SK-N-SH treated with all-trans-retinoic acid at 6 μM for 48 hours (cell line): ENCODE data around the gene ASB18.

ENCODE experiments used
- ATAC-seq: fragments of 200-7000 bp; cut with Tn5 transposase; 3 replicates; pipeline ENCODE4 v1.9.1; 2020; ENCODE audit warnings: mild to moderate bottlenecking, moderate library complexity
- CSDC2 ChIP-seq: fragments of 250-450 bp; sonication (Bioruptor Pico); IDR thresholded peaks from 2 replicates; pipeline ENCODE4 v1.5.0; 2020; ENCODE audit warnings: mild to moderate bottlenecking, moderate library complexity
- ESRRG ChIP-seq: fragments of 250-450 bp; sonication (Bioruptor Pico); IDR thresholded peaks from 2 replicates; pipeline ENCODE4 v1.6.1; 2021; ENCODE audit warnings: mild to moderate bottlenecking
- GLIS3 ChIP-seq: fragments of 250-450 bp; sonication (Bioruptor Pico); IDR thresholded peaks from 2 replicates; pipeline ENCODE4 v1.5.0; 2020; ENCODE audit warnings: mild to moderate bottlenecking, moderate library complexity
- ISL1 ChIP-seq: fragments of 250-450 bp; sonication (Bioruptor Pico); IDR thresholded peaks from 2 replicates; pipeline ENCODE4 v2.1.2; 2022; ENCODE audit warnings: mild to moderate bottlenecking, moderate library complexity
- OSR1 ChIP-seq: fragments of 250-450 bp; sonication (Bioruptor Pico); IDR thresholded peaks from 2 replicates; pipeline ENCODE4 v1.8.0; 2022; ENCODE audit warnings: moderate library complexity, mild to moderate bottlenecking, inconsistent platforms
- TCF4 ChIP-seq: fragments of 250-450 bp; sonication (Bioruptor Pico); IDR thresholded peaks from 2 replicates; pipeline ENCODE4 v1.8.0; 2021; ENCODE audit warnings: mild to moderate bottlenecking, moderate library complexity, borderline replicate concordance
- TOX ChIP-seq: fragments of 250-450 bp; sonication (Bioruptor Pico); IDR thresholded peaks from 2 replicates; pipeline ENCODE4 v1.8.0; 2021; ENCODE audit warnings: mild to moderate bottlenecking, moderate library complexity, borderline replicate concordance
- ZC3H10 ChIP-seq: fragments of 250-450 bp; sonication (Bioruptor Pico); IDR thresholded peaks from 2 replicates; pipeline ENCODE4 v1.5.1; 2021; ENCODE audit warnings: mild to moderate bottlenecking, moderate library complexity
- ZFP3 ChIP-seq: fragments of 250-450 bp; sonication (Bioruptor Pico); IDR thresholded peaks from 2 replicates; pipeline ENCODE4 v1.5.0; 2020; ENCODE audit warnings: mild to moderate bottlenecking, moderate library complexity
- ZNF565 ChIP-seq: fragments of 450-650 bp; formaldehyde crosslinking; conservative IDR thresholded peaks from 2 replicates; pipeline ENCODE4 v1.5.0; 2020; ENCODE audit warnings: low read depth, mild to moderate bottlenecking, moderate library complexity
- ZNF8 ChIP-seq: fragments of 450-650 bp; formaldehyde crosslinking; IDR thresholded peaks from 2 replicates; pipeline ENCODE4 v1.5.0; 2020; ENCODE audit warnings: mild to moderate bottlenecking, moderate library complexity
- TF ChIP-seq, protein P1 (sequence below): fragments of 250-450 bp; sonication (Bioruptor Pico); IDR thresholded peaks from 2 replicates; pipeline ENCODE4 v1.5.1; 2020; ENCODE audit warnings: low read depth, mild to moderate bottlenecking, moderate library complexity
- TF ChIP-seq, protein P2 (sequence below): fragments of 250-450 bp; sonication (Bioruptor Pico); IDR thresholded peaks from 2 replicates; pipeline ENCODE4 v1.8.0; 2020; ENCODE audit warnings: mild to moderate bottlenecking, moderate library complexity, borderline replicate concordance
- TF ChIP-seq, protein P3 (sequence below): fragments of 250-450 bp; sonication (Bioruptor Pico); IDR thresholded peaks from 2 replicates; pipeline ENCODE4 v1.8.0; 2021; ENCODE audit warnings: low read depth, mild to moderate bottlenecking, moderate library complexity, borderline replicate concordance
- TF ChIP-seq, protein P4 (sequence below): fragments of 250-450 bp; sonication (Bioruptor Pico); IDR thresholded peaks from 2 replicates; pipeline ENCODE4 v1.5.0; 2020; ENCODE audit warnings: mild to moderate bottlenecking, moderate library complexity

ASB18 gene

DNA sequence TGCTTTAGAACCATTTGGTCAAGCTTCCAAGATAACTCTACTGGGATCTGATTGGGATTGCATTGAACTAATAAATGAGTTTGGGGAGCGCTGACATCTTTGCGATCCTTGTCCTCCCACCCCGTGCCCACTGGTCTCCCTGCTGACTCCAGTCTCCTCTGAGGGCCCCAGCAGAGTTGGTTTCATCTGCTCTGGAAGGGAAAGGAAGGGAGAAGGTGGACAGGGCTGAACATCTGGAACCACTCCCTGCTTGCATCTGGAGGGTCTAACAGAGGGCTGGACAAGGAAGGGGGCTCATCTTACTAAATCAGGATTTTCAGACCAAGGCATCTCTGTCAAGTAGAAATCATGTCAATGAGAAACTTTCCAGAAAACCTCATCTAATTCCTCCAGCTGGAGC, 108.8 kb downstream of the ASB18 start:
- TF ChIP-seq ESRRG (CRISPR knock-in tag) (no peak), CSDC2 (CRISPR knock-in tag) (no peak), TCF4 (CRISPR knock-in tag) (no peak), ZNF565 (CRISPR knock-in tag) (no peak), GLIS3 (CRISPR knock-in tag) (no peak), OSR1 (no peak), ZNF8 (CRISPR knock-in tag) (no peak), ZC3H10 (no peak), ZFP3 (CRISPR knock-in tag) (no peak)
- TF ChIP-seq, protein P1, sequence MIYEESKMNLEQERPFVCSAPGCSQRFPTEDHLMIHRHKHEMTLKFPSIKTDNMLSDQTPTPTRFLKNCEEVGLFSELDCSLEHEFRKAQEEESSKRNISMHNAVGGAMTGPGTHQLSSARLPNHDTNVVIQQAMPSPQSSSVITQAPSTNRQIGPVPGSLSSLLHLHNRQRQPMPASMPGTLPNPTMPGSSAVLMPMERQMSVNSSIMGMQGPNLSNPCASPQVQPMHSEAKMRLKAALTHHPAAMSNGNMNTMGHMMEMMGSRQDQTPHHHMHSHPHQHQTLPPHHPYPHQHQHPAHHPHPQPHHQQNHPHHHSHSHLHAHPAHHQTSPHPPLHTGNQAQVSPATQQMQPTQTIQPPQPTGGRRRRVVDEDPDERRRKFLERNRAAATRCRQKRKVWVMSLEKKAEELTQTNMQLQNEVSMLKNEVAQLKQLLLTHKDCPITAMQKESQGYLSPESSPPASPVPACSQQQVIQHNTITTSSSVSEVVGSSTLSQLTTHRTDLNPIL = no peak
- TF ChIP-seq, protein P2, sequence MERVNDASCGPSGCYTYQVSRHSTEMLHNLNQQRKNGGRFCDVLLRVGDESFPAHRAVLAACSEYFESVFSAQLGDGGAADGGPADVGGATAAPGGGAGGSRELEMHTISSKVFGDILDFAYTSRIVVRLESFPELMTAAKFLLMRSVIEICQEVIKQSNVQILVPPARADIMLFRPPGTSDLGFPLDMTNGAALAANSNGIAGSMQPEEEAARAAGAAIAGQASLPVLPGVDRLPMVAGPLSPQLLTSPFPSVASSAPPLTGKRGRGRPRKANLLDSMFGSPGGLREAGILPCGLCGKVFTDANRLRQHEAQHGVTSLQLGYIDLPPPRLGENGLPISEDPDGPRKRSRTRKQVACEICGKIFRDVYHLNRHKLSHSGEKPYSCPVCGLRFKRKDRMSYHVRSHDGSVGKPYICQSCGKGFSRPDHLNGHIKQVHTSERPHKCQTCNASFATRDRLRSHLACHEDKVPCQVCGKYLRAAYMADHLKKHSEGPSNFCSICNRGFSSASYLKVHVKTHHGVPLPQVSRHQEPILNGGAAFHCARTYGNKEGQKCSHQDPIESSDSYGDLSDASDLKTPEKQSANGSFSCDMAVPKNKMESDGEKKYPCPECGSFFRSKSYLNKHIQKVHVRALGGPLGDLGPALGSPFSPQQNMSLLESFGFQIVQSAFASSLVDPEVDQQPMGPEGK (CRISPR knock-in tag) = no peak
- TF ChIP-seq, protein P3, sequence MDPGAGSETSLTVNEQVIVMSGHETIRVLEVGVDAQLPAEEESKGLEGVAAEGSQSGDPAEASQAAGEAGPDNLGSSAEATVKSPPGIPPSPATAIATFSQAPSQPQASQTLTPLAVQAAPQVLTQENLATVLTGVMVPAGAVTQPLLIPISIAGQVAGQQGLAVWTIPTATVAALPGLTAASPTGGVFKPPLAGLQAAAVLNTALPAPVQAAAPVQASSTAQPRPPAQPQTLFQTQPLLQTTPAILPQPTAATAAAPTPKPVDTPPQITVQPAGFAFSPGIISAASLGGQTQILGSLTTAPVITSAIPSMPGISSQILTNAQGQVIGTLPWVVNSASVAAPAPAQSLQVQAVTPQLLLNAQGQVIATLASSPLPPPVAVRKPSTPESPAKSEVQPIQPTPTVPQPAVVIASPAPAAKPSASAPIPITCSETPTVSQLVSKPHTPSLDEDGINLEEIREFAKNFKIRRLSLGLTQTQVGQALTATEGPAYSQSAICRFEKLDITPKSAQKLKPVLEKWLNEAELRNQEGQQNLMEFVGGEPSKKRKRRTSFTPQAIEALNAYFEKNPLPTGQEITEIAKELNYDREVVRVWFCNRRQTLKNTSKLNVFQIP (CRISPR knock-in tag) = no peak
- TF ChIP-seq, protein P4, sequence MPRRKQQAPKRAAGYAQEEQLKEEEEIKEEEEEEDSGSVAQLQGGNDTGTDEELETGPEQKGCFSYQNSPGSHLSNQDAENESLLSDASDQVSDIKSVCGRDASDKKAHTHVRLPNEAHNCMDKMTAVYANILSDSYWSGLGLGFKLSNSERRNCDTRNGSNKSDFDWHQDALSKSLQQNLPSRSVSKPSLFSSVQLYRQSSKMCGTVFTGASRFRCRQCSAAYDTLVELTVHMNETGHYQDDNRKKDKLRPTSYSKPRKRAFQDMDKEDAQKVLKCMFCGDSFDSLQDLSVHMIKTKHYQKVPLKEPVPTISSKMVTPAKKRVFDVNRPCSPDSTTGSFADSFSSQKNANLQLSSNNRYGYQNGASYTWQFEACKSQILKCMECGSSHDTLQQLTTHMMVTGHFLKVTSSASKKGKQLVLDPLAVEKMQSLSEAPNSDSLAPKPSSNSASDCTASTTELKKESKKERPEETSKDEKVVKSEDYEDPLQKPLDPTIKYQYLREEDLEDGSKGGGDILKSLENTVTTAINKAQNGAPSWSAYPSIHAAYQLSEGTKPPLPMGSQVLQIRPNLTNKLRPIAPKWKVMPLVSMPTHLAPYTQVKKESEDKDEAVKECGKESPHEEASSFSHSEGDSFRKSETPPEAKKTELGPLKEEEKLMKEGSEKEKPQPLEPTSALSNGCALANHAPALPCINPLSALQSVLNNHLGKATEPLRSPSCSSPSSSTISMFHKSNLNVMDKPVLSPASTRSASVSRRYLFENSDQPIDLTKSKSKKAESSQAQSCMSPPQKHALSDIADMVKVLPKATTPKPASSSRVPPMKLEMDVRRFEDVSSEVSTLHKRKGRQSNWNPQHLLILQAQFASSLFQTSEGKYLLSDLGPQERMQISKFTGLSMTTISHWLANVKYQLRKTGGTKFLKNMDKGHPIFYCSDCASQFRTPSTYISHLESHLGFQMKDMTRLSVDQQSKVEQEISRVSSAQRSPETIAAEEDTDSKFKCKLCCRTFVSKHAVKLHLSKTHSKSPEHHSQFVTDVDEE (CRISPR knock-in tag) = no peak
- no peak for ATAC-seq

DNA sequence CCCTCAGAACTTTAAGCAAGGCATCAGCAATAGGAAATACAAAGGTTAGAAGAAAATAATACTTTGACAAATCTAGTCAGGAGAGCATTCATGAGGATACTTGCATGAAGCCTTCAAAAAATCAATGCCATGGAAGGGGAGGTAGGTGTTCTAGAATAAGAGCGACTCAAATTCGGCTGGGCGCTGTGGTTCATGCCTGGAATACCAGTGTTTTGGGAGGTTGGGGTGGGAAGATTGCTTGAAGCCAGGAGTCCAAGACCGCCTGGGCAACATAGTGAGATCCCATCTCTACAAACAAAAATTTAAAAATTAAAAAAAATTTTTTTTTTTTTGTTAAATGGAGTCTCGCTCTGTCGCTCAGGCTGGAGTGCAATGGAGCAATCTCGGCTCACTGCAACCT, 117.8 kb downstream of the ASB18 start:
- no peak for ATAC-seq
- TF ChIP-seq TOX (CRISPR knock-in tag) (no peak), ZNF8 (CRISPR knock-in tag) (no peak), ISL1 (CRISPR knock-in tag) (no peak), ZNF565 (CRISPR knock-in tag) (no peak), GLIS3 (CRISPR knock-in tag) (no peak)
- TF ChIP-seq, protein P2 (CRISPR knock-in tag) = no peak
- TF ChIP-seq, all 23 proteins: peak for 0

DNA sequence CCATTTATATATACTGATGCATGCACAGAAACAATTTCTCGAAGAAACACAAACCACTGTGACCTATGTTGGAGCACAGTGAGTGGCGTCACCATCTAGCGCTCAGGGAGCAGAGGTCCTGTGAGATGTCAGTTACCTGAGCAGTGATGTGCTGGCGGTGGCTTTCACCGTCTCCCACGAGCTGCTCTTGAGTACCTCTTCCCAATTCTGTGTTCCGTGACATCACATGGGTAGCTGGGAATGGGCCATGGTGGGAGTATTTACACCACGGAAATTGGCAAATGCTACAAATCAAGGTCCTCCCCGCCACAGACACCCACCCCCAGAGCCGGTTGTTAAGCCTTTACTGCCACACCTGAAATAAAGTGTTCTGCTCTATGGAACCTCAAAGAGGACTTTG, 120.4 kb downstream of the ASB18 start:
- no peak for ATAC-seq
- no peak for TF ChIP-seq CSDC2 (CRISPR knock-in tag)
- TF ChIP-seq ZFP3 (CRISPR knock-in tag) = no peak
- no peak for TF ChIP-seq OSR1
- TF ChIP-seq, all 23 proteins: peak for 0
